B cell (primary cell): ENCODE results near the gene TMBIM6. TPM values are rescaled to one million over a fixed set of nuclear protein-coding genes. Genes with fewer than 3 reads are reported as not detected.

Experiments
- ATAC-seq: fragments of 200-7000 bp; cut with Tn5 transposase; one replicate; pipeline ENCODE4 v1.10.0; 2021; ENCODE audit warnings: low read depth, mild to moderate bottlenecking, moderate number of reproducible peaks, moderate library complexity
- CTCF ChIA-PET: fragments of 350-600 bp; sonication (Branson Sonifier 250); formaldehyde crosslinking; loops from one replicate; lab custom pipeline; 2021; ENCODE audit warnings: antibody characterized with exemption, inconsistent platforms; lab: Charles Lee
- POLR2A ChIA-PET: fragments of 350-600 bp; sonication (Branson Sonifier 250); formaldehyde crosslinking; loops from one replicate; lab custom pipeline; 2021; ENCODE audit warnings: antibody characterized with exemption; lab: Charles Lee
- DNase-seq: peaks from one replicate; pipeline ENCODE4 v3.0.0; 2013
- H2AFZ ChIP-seq: 2 replicates; pipeline ENCODE4 v1.6.1; 2012; ENCODE audit warnings: mild to moderate bottlenecking, low read depth, low read length; ENCODE audit not compliant: insufficient read depth, poor library complexity, severe bottlenecking
- H3K27ac ChIP-seq, 2 donors: 1 replicate in 1 of 2; 2 replicates in 1 of 2; pipeline ENCODE4 v1.5.1; 2012 to 2013; ENCODE audit warnings: low read length in 2 of 2, mild to moderate bottlenecking in 2 of 2, moderate library complexity in 1 of 2
- H3K27me3 ChIP-seq, 4 experiments: fragments of 200-600 bp in 1 of 4; sonication (generic) in 1 of 4; replicated peaks in 1 of 4; 1 replicate in 2 of 4; 2 replicates in 2 of 4; pipeline versions ENCODE4 v1.6.1 to v1.7.0; 2013 to 2016; ENCODE audit warnings: low read length in 3 of 4, mild to moderate bottlenecking in 2 of 4, mixed read lengths in 1 of 4, moderate library complexity in 1 of 4; ENCODE audit not compliant: insufficient read depth in 4 of 4, control insufficient read depth in 3 of 4; ENCODE audit errors: control extremely low read depth in 1 of 4
- H3K36me3 ChIP-seq, 2 experiments: replicated peaks in 1 of 2; 1 replicate in 1 of 2; 2 replicates in 1 of 2; pipeline versions ENCODE4 v1.6.1 to v1.7.1; 2013; ENCODE audit warnings: low read length in 1 of 2; ENCODE audit not compliant: insufficient read depth in 2 of 2, control insufficient read depth in 1 of 2; ENCODE audit errors: control extremely low read depth in 1 of 2, extremely low read depth in 1 of 2
- H3K4me1 ChIP-seq, 2 donors: fragments of 200-600 bp in 1 of 2; sonication (generic) in 1 of 2; 1 replicate in 1 of 2; 2 replicates in 1 of 2; pipeline versions ENCODE4 v1.5.1 to v1.6.1; 2013 to 2017; ENCODE audit warnings: low read length in 2 of 2; ENCODE audit not compliant: control insufficient read depth in 2 of 2, insufficient read depth in 2 of 2
- H3K4me2 ChIP-seq: replicated peaks from 2 replicates; pipeline ENCODE3; 2012; ENCODE audit warnings: mild to moderate bottlenecking, low read depth, low read length; ENCODE audit not compliant: poor library complexity, severe bottlenecking
- H3K4me3 ChIP-seq, 5 experiments: fragments of 200-600 bp in 1 of 5; sonication (generic) in 1 of 5; 1 replicate in 3 of 5; 2 replicates in 2 of 5; pipeline versions ENCODE4 v1.5.1 to v1.7.0; 2011 to 2016; ENCODE audit warnings: low read length in 4 of 5, mild to moderate bottlenecking in 4 of 5, low read depth in 2 of 5, control low read depth in 1 of 5, moderate library complexity in 1 of 5; ENCODE audit not compliant: insufficient read depth in 1 of 5; ENCODE audit errors: control extremely low read depth in 1 of 5, extremely low read depth in 1 of 5
- H3K79me2 ChIP-seq: fragments of 200-600 bp; sonication (generic); one replicate; pipeline ENCODE4 v1.6.0; 2016; ENCODE audit warnings: low read length; ENCODE audit not compliant: control insufficient read depth, insufficient read depth
- H3K9ac ChIP-seq: fragments of 200-600 bp; sonication (generic); 2 replicates; pipeline ENCODE4 v1.6.1; 2017; ENCODE audit warnings: mild to moderate bottlenecking, low read length, moderate library complexity
- H3K9me3 ChIP-seq, 3 donors: one replicate each; pipeline versions ENCODE4 v1.6.1 to v1.7.1; 2013; ENCODE audit warnings: low read length in 2 of 3; ENCODE audit not compliant: control insufficient read depth in 2 of 3, insufficient read depth in 1 of 3; ENCODE audit errors: control extremely low read depth in 1 of 3
- H4K20me1 ChIP-seq: 2 replicates; pipeline ENCODE4 v1.6.0; 2012; ENCODE audit warnings: mild to moderate bottlenecking, low read length; ENCODE audit not compliant: insufficient read depth, control insufficient read depth, poor library complexity, severe bottlenecking
- H3K27ac Mint-ChIP-seq: one replicate; pipeline ENCODE4 v1.8.0; 2021; ENCODE audit warnings: mixed read lengths
- H3K27me3 Mint-ChIP-seq: one replicate; pipeline ENCODE4 v1.8.0; 2021; ENCODE audit warnings: mixed read lengths
- H3K4me1 Mint-ChIP-seq: one replicate; pipeline ENCODE4 v1.8.0; 2021; ENCODE audit warnings: mixed read lengths
- H3K4me3 Mint-ChIP-seq: one replicate; pipeline ENCODE4 v1.8.0; 2021; ENCODE audit warnings: mixed read lengths
- H3K9me3 Mint-ChIP-seq: one replicate; pipeline ENCODE4 v1.8.0; 2022; ENCODE audit warnings: mixed read lengths; ENCODE audit not compliant: insufficient read depth
- EZH2 ChIP-seq: IDR thresholded peaks from 2 replicates; pipeline ENCODE4 v1.6.1; 2012; ENCODE audit warnings: borderline replicate concordance, low read depth, mild to moderate bottlenecking, moderate library complexity, low read length; ENCODE audit not compliant: insufficient read depth, poor library complexity, severe bottlenecking
- WGBS: methylation state at CpG from one replicate; pipeline ENCODE4 v1.1.5; 2013; ENCODE audit warnings: missing lambda C conversion rate; ENCODE audit not compliant: insufficient coverage; 5-methylcytosine and 5-hydroxymethylcytosine counted together
- intact Hi-C: fragments of 100-400 bp; cut with micrococcal nuclease; formaldehyde crosslinking; loops from one replicate; pipeline ENCODE4 v1.10.0; 2022
- polyA plus RNA-seq: library from polyadenylated mRNA; depleted of rRNA; stranded (reverse); fragments of >200 nt; gene quantifications from 2 replicates; pipeline ENCODE4 v1.2.3, GENCODE V29; 2012
- total RNA-seq, 2 donors: library from RNA; stranded (reverse); fragments of 120-200 nt in 1 of 2; gene quantifications; 1 replicate in 1 of 2; 2 replicates in 1 of 2; pipeline versions ENCODE4 v1.2.3 to v1.2.4, GENCODE V29; 2013 to 2022
- TF ChIP-seq, protein P1 (sequence below): fragments of 200-600 bp; IDR thresholded peaks from one replicate; pipeline ENCODE4 v1.8.0; 2022; ENCODE audit warnings: antibody characterized with exemption, mild to moderate bottlenecking

Gene TMBIM6
- total and polyA plus RNA-seq, 2 donors (not counting 1 experiment from before 2014, with no cell fraction given) = 178 to 336 TPM

DNA sequence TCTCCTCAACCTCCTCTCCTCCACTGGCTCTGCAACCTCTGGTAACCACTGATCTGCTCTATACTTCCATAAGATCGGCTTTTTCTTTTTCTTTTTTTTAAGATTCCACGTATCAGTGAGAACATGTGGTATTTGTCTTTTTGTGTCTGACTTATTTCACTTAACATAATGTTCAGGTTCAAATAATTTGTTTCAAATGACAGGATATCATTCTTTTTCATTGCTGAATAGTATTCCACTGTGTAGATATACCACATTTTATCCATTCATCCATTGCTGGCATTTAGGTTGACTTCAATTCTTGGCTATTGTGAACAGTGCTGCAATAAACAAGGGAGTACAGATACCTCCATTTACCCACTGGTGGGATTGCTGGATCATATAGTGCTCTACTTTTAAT lies 46.3 kb downstream of the TMBIM6 start:
- H3K9me3 Mint-ChIP-seq = peaks cover 4% of the 10 kb centered on the region
- H3K4me3 Mint-ChIP-seq = no peak overlapping the region
- H4K20me1 ChIP-seq = no peaks in the 10 kb centered on the region
- ATAC-seq = no peak
- peaks cover 17% of the 10 kb centered on the region for H3K27me3 Mint-ChIP-seq
- CTCF ChIA-PET = no interaction called here
- POLR2A ChIA-PET = no interaction called here
- H3K27me3 ChIP-seq = no peaks in the 10 kb centered on the region
- no CpG with 5 or more reads among the region's 2 CpGs for WGBS
- no peaks in the 10 kb centered on the region for H3K4me1 Mint-ChIP-seq
- no peaks in the 10 kb centered on the region for H3K4me1 ChIP-seq
- intact Hi-C loops = no loop called here
- H3K27ac ChIP-seq = no peak overlapping the region
- H3K4me2 ChIP-seq = no peak overlapping the region
- no peak overlapping the region for H3K27ac Mint-ChIP-seq
- H2AFZ ChIP-seq = no peak overlapping the region
- DNase-seq = no peak
- no peak overlapping the region for H3K4me3 ChIP-seq
- H3K36me3 ChIP-seq = peaks cover 0 to 3% of the 10 kb centered on the region in 2 experiments
- H3K9me3 ChIP-seq = peaks cover 0 to 2% (median 2%) of the 10 kb centered on the region in 3 donors
- no peak overlapping the region for H3K9ac ChIP-seq
- TF ChIP-seq, protein P1, sequence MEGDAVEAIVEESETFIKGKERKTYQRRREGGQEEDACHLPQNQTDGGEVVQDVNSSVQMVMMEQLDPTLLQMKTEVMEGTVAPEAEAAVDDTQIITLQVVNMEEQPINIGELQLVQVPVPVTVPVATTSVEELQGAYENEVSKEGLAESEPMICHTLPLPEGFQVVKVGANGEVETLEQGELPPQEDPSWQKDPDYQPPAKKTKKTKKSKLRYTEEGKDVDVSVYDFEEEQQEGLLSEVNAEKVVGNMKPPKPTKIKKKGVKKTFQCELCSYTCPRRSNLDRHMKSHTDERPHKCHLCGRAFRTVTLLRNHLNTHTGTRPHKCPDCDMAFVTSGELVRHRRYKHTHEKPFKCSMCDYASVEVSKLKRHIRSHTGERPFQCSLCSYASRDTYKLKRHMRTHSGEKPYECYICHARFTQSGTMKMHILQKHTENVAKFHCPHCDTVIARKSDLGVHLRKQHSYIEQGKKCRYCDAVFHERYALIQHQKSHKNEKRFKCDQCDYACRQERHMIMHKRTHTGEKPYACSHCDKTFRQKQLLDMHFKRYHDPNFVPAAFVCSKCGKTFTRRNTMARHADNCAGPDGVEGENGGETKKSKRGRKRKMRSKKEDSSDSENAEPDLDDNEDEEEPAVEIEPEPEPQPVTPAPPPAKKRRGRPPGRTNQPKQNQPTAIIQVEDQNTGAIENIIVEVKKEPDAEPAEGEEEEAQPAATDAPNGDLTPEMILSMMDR = no peak
- no peak for TF ChIP-seq EZH2
- no peaks in the 10 kb centered on the region for H3K79me2 ChIP-seq

DNA sequence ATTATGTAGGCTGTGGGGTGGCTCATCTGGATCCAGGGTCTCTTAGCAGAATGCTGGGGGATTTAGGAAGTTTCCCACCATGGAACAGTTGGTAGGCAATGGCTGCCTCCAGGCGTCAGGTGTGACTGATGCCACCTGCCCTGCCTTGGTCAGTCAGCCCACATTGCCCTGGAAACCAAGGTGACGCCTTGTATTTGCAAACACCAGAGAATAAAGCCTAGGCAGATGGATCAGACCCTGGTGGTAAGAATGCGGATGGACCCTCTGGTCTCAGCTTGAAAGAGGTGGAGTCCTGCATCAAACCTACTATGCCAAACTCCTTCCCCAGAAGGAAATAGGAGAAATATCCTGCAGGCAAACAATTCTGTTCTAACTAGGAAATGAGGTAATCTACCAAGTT lies 48.6 kb downstream of the TMBIM6 start:
- ChIA-PET POLR2A (no interaction called here), CTCF (no interaction called here)
- peaks cover 4% of the 10 kb centered on the region for H3K9me3 Mint-ChIP-seq
- no peaks in the 10 kb centered on the region for H4K20me1 ChIP-seq
- no peak overlapping the region for H3K4me3 ChIP-seq
- no peak overlapping the region for H3K27ac Mint-ChIP-seq
- intact Hi-C loops = no loop called here
- no peak for DNase-seq
- H3K36me3 ChIP-seq = peaks cover 0 to 3% of the 10 kb centered on the region in 2 experiments
- 90% methylated on average over 2 of the region's 3 CpGs for WGBS
- H3K79me2 ChIP-seq = no peaks in the 10 kb centered on the region
- H3K4me2 ChIP-seq = no peak overlapping the region
- peaks cover 4% of the 10 kb centered on the region for H3K27me3 Mint-ChIP-seq
- no peak overlapping the region for H2AFZ ChIP-seq
- TF ChIP-seq EZH2 = no peak
- TF ChIP-seq, protein P1 = no peak
- no peaks in the 10 kb centered on the region for H3K4me1 ChIP-seq
- H3K4me1 Mint-ChIP-seq = no peaks in the 10 kb centered on the region
- no peaks in the 10 kb centered on the region for H3K27me3 ChIP-seq
- H3K9ac ChIP-seq = no peak overlapping the region
- H3K9me3 ChIP-seq = peaks cover 0 to 2% (median 2%) of the 10 kb centered on the region in 3 donors
- no peak overlapping the region for H3K4me3 Mint-ChIP-seq
- H3K27ac ChIP-seq = no peak overlapping the region
- no peak for ATAC-seq
